ENCODE measurements around the gene COQ9. TPM values are rescaled to one million over a fixed set of nuclear protein-coding genes. Genes with fewer than 3 reads are reported as not detected.

COQ9 gene
- total RNA-seq, 1 experiment from 2014 or later, result 46.9 TPM

- Histone ChIP-seq H3K27ac (ENCODE audit: low read length) (no peak overlapping the region), H3K9me2 (replicated peaks; ENCODE audit: insufficient read depth, low read length) (no peaks in the 10 kb centered on the region), H4K20me1 (ENCODE audit: insufficient read depth, low read depth, low read length) (0 out of 2 replicates have a peak, but pooled peaks cover 3% of the 10 kb centered on the region), H2AFZ (ENCODE audit: low read length) (no peak overlapping the region), H3K4me1 (ENCODE audit: low read length) (peaks cover 25% of the 10 kb centered on the region), H3K79me2 (ENCODE audit: low read length) (no peaks in the 10 kb centered on the region), H3K9ac (ENCODE audit: low read length) (no peak overlapping the region), H3K9me3 (ENCODE audit: low read length) (no peaks in the 10 kb centered on the region), H3K36me3 (ENCODE audit: insufficient read depth, low read length) (no peaks in the 10 kb centered on the region), H3K4me2 (ENCODE audit: low read depth, low read length, poor library complexity, severe bottlenecking) (no peak overlapping the region), H3K27me3 (ENCODE audit: low read length) (no peaks in the 10 kb centered on the region), H3K4me3 (ENCODE audit: low read length) (no peak overlapping the region)
- DNase-seq, result no peak
Measured at GRCh38 chr16:57409065-57409464, 38.2 kb upstream of the COQ9 start.

- DNase-seq, result no peak
- no peaks in the 10 kb centered on the region for H3K79me2 ChIP-seq (ENCODE audit: low read length)
- no peak overlapping the region for H3K4me2 ChIP-seq (ENCODE audit: low read depth, low read length, poor library complexity, severe bottlenecking)
- H3K9me3 ChIP-seq (ENCODE audit: low read length), result no peaks in the 10 kb centered on the region
- H2AFZ ChIP-seq (ENCODE audit: low read length), result no peak overlapping the region
- H3K9me2 ChIP-seq (replicated peaks; ENCODE audit: insufficient read depth, low read length), result no peaks in the 10 kb centered on the region
- H3K4me1 ChIP-seq (ENCODE audit: low read length), result peaks cover 25% of the 10 kb centered on the region
- no peaks in the 10 kb centered on the region for H3K27me3 ChIP-seq (ENCODE audit: low read length)
- H3K9ac ChIP-seq (ENCODE audit: low read length), result no peak overlapping the region
- H3K4me3 ChIP-seq (ENCODE audit: low read length), result no peak overlapping the region
- H3K36me3 ChIP-seq (ENCODE audit: insufficient read depth, low read length), result no peaks in the 10 kb centered on the region
- H3K27ac ChIP-seq (ENCODE audit: low read length), result no peak overlapping the region
- 0 out of 2 replicates have a peak, but pooled peaks cover 3% of the 10 kb centered on the region for H4K20me1 ChIP-seq (ENCODE audit: insufficient read depth, low read depth, low read length)
Measured at GRCh38 chr16:57409870-57410587, 37.2 kb upstream of the COQ9 start.

GRCh38 chr16:57411362-57411976, 35.8 kb upstream of the COQ9 start:
- H3K27me3 ChIP-seq (ENCODE audit: low read length), result no peaks in the 10 kb centered on the region
- no peaks in the 10 kb centered on the region for H3K79me2 ChIP-seq (ENCODE audit: low read length)
- H3K9me2 ChIP-seq (replicated peaks; ENCODE audit: insufficient read depth, low read length), result no peaks in the 10 kb centered on the region
- 0 out of 2 replicates have a peak, but pooled peaks cover 3% of the 10 kb centered on the region for H4K20me1 ChIP-seq (ENCODE audit: insufficient read depth, low read depth, low read length)
- no peaks in the 10 kb centered on the region for H3K36me3 ChIP-seq (ENCODE audit: insufficient read depth, low read length)
- H3K4me2 ChIP-seq (ENCODE audit: low read depth, low read length, poor library complexity, severe bottlenecking), result no peak overlapping the region
- no peak overlapping the region for H2AFZ ChIP-seq (ENCODE audit: low read length)
- no peak overlapping the region for H3K4me3 ChIP-seq (ENCODE audit: low read length)
- H3K9ac ChIP-seq (ENCODE audit: low read length), result no peak overlapping the region
- H3K4me1 ChIP-seq (ENCODE audit: low read length), result peaks cover 26% of the 10 kb centered on the region
- no peak for DNase-seq
- H3K27ac ChIP-seq (ENCODE audit: low read length), result no peak overlapping the region
- H3K9me3 ChIP-seq (ENCODE audit: low read length), result no peaks in the 10 kb centered on the region

- no peak for DNase-seq
- Histone ChIP-seq H3K79me2 (ENCODE audit: low read length) (no peaks in the 10 kb centered on the region), H3K36me3 (ENCODE audit: insufficient read depth, low read length) (no peaks in the 10 kb centered on the region), H2AFZ (ENCODE audit: low read length) (no peak overlapping the region), H3K9ac (ENCODE audit: low read length) (no peak overlapping the region), H4K20me1 (ENCODE audit: insufficient read depth, low read depth, low read length) (0 out of 2 replicates have a peak, but pooled peaks cover 3% of the 10 kb centered on the region), H3K9me2 (replicated peaks; ENCODE audit: insufficient read depth, low read length) (no peaks in the 10 kb centered on the region), H3K9me3 (ENCODE audit: low read length) (no peaks in the 10 kb centered on the region), H3K27me3 (ENCODE audit: low read length) (no peaks in the 10 kb centered on the region), H3K4me3 (ENCODE audit: low read length) (no peak overlapping the region), H3K4me1 (ENCODE audit: low read length) (peaks cover 33% of the 10 kb centered on the region), H3K27ac (ENCODE audit: low read length) (no peak overlapping the region), H3K4me2 (ENCODE audit: low read depth, low read length, poor library complexity, severe bottlenecking) (no peak overlapping the region)
Measured at GRCh38 chr16:57412584-57412983, 34.7 kb upstream of the COQ9 start.

- H3K27me3 ChIP-seq (ENCODE audit: low read length), result no peaks in the 10 kb centered on the region
- peak overlapping the region; percentile 44 for H3K9ac ChIP-seq (ENCODE audit: low read length)
- no peaks in the 10 kb centered on the region for H3K79me2 ChIP-seq (ENCODE audit: low read length)
- H2AFZ ChIP-seq (ENCODE audit: low read length), result 0 out of 2 replicates have a peak overlapping the region, but pooled peaks have one; percentile 59
- 0 out of 2 replicates have a peak, but pooled peaks cover 3% of the 10 kb centered on the region for H4K20me1 ChIP-seq (ENCODE audit: insufficient read depth, low read depth, low read length)
- no peak overlapping the region for H3K27ac ChIP-seq (ENCODE audit: low read length)
- peaks cover 33% of the 10 kb centered on the region for H3K4me1 ChIP-seq (ENCODE audit: low read length)
- H3K36me3 ChIP-seq (ENCODE audit: insufficient read depth, low read length), result no peaks in the 10 kb centered on the region
- H3K9me2 ChIP-seq (replicated peaks; ENCODE audit: insufficient read depth, low read length), result no peaks in the 10 kb centered on the region
- peak; percentile 91 for DNase-seq
- no peaks in the 10 kb centered on the region for H3K9me3 ChIP-seq (ENCODE audit: low read length)
- peak overlapping the region; percentile 25 for H3K4me2 ChIP-seq (ENCODE audit: low read depth, low read length, poor library complexity, severe bottlenecking)
- H3K4me3 ChIP-seq (ENCODE audit: low read length), result 0 out of 2 replicates have a peak overlapping the region, but pooled peaks have one; percentile 22
Measured at GRCh38 chr16:57413301-57413730, 34.0 kb upstream of the COQ9 start.

GRCh38 chr16:57413733-57414132, 33.5 kb upstream of the COQ9 start:
- no peaks in the 10 kb centered on the region for H3K9me2 ChIP-seq (replicated peaks; ENCODE audit: insufficient read depth, low read length)
- peak overlapping the region; percentile 5; the same call in 1 of the 2 replicates for H3K9ac ChIP-seq (ENCODE audit: low read length)
- no peaks in the 10 kb centered on the region for H3K36me3 ChIP-seq (ENCODE audit: insufficient read depth, low read length)
- H3K79me2 ChIP-seq (ENCODE audit: low read length), result no peaks in the 10 kb centered on the region
- peaks cover 36% of the 10 kb centered on the region for H3K4me1 ChIP-seq (ENCODE audit: low read length)
- no peaks in the 10 kb centered on the region for H3K9me3 ChIP-seq (ENCODE audit: low read length)
- H3K27ac ChIP-seq (ENCODE audit: low read length), result no peak overlapping the region
- H4K20me1 ChIP-seq (ENCODE audit: insufficient read depth, low read depth, low read length), result 0 out of 2 replicates have a peak, but pooled peaks cover 3% of the 10 kb centered on the region
- no peak for DNase-seq
- 0 out of 2 replicates have a peak overlapping the region, but pooled peaks have one; percentile 22 for H3K4me3 ChIP-seq (ENCODE audit: low read length)
- H3K27me3 ChIP-seq (ENCODE audit: low read length), result no peaks in the 10 kb centered on the region
- peak overlapping the region; percentile 25 for H3K4me2 ChIP-seq (ENCODE audit: low read depth, low read length, poor library complexity, severe bottlenecking)
- no peak overlapping the region for H2AFZ ChIP-seq (ENCODE audit: low read length)

- no peaks in the 10 kb centered on the region for H3K9me2 ChIP-seq (replicated peaks; ENCODE audit: insufficient read depth, low read length)
- no peak overlapping the region for H3K4me2 ChIP-seq (ENCODE audit: low read depth, low read length, poor library complexity, severe bottlenecking)
- 0 out of 2 replicates have a peak, but pooled peaks cover 3% of the 10 kb centered on the region for H4K20me1 ChIP-seq (ENCODE audit: insufficient read depth, low read depth, low read length)
- H3K9ac ChIP-seq (ENCODE audit: low read length), result no peak overlapping the region
- H3K4me1 ChIP-seq (ENCODE audit: low read length), result peaks cover 42% of the 10 kb centered on the region
- H3K79me2 ChIP-seq (ENCODE audit: low read length), result no peaks in the 10 kb centered on the region
- no peaks in the 10 kb centered on the region for H3K36me3 ChIP-seq (ENCODE audit: insufficient read depth, low read length)
- no peak for DNase-seq
- H3K27me3 ChIP-seq (ENCODE audit: low read length), result no peaks in the 10 kb centered on the region
- H2AFZ ChIP-seq (ENCODE audit: low read length), result no peak overlapping the region
- no peak overlapping the region for H3K27ac ChIP-seq (ENCODE audit: low read length)
- H3K9me3 ChIP-seq (ENCODE audit: low read length), result no peaks in the 10 kb centered on the region
- H3K4me3 ChIP-seq (ENCODE audit: low read length), result no peak overlapping the region
Measured at GRCh38 chr16:57416084-57416483, 31.2 kb upstream of the COQ9 start.

- no peaks in the 10 kb centered on the region for H3K79me2 ChIP-seq (ENCODE audit: low read length)
- peak overlapping the region; percentile 54 for H3K9ac ChIP-seq (ENCODE audit: low read length)
- no peak overlapping the region for H2AFZ ChIP-seq (ENCODE audit: low read length)
- no peaks in the 10 kb centered on the region for H3K9me2 ChIP-seq (replicated peaks; ENCODE audit: insufficient read depth, low read length)
- H4K20me1 ChIP-seq (ENCODE audit: insufficient read depth, low read depth, low read length), result no peaks in the 10 kb centered on the region
- H3K4me3 ChIP-seq (ENCODE audit: low read length), result no peak overlapping the region
- no peaks in the 10 kb centered on the region for H3K36me3 ChIP-seq (ENCODE audit: insufficient read depth, low read length)
- no peak for DNase-seq
- no peak overlapping the region for H3K4me2 ChIP-seq (ENCODE audit: low read depth, low read length, poor library complexity, severe bottlenecking)
- peaks cover 16% of the 10 kb centered on the region for H3K4me1 ChIP-seq (ENCODE audit: low read length)
- no peaks in the 10 kb centered on the region for H3K27me3 ChIP-seq (ENCODE audit: low read length)
- no peak overlapping the region for H3K27ac ChIP-seq (ENCODE audit: low read length)
- H3K9me3 ChIP-seq (ENCODE audit: low read length), result no peaks in the 10 kb centered on the region
Measured at GRCh38 chr16:57419506-57419905, 27.8 kb upstream of the COQ9 start.

All from Karpas-422 (cell line).